GM18507 (cell line): Measurements from ENCODE around the gene UBE3C.

Experiments used
- DNase-seq: peaks from one replicate; pipeline ENCODE4 v3.0.0; 2011; ENCODE audit warnings: low read depth; ENCODE audit not compliant: insufficient read length; ENCODE audit errors: extremely low spot score
- FAIRE-seq: peaks from 2 replicates; lab custom pipeline; 2011; peaks lifted over from hg19 to GRCh38; lab: Jason Lieb, UNC

Gene UBE3C

GRCh38 chr7:157160433-157160832 is 21.7 kb downstream of the UBE3C start:
- DNase-seq, result no peak
- FAIRE-seq, result no peak

- no peak for FAIRE-seq
- no peak for DNase-seq
Measured at GRCh38 chr7:157165987-157166386, 27.3 kb downstream of the UBE3C start.

- FAIRE-seq, result no peak
- DNase-seq, result no peak
Measured at GRCh38 chr7:157168571-157168970, 29.8 kb downstream of the UBE3C start.

GRCh38 chr7:157176771-157177170 is 38.0 kb downstream of the UBE3C start:
- FAIRE-seq, result no peak
- DNase-seq, result no peak

GRCh38 chr7:157177333-157177982 is 38.7 kb downstream of the UBE3C start:
- DNase-seq (no peak), FAIRE-seq (no peak)

- no peak for FAIRE-seq
Measured at GRCh38 chr7:157177983-157178381, 39.3 kb downstream of the UBE3C start.

GRCh38 chr7:157183832-157184231 is 45.1 kb downstream of the UBE3C start:
- no peak for DNase-seq
- FAIRE-seq, result no peak

More at GRCh38 chr7:157177983-157178381, 39.3 kb downstream of the UBE3C start:
- DNase-seq, result no peak

GRCh38 chr7:157188091-157188665 is 49.5 kb downstream of the UBE3C start:
- DNase-seq, result no peak
- FAIRE-seq, result no peak

- no peak for FAIRE-seq
- DNase-seq, result no peak
Measured at GRCh38 chr7:157189405-157189804, 50.7 kb downstream of the UBE3C start.

GRCh38 chr7:157192861-157193260 is 54.1 kb downstream of the UBE3C start:
- DNase-seq (no peak), FAIRE-seq (no peak)

GRCh38 chr7:157193274-157193673 is 54.5 kb downstream of the UBE3C start:
- FAIRE-seq (no peak), DNase-seq (no peak)

- DNase-seq (no peak), FAIRE-seq (no peak)
Measured at GRCh38 chr7:157194948-157195347, 56.2 kb downstream of the UBE3C start.

- no peak for DNase-seq
- FAIRE-seq, result no peak
Measured at GRCh38 chr7:157195868-157196267, 57.1 kb downstream of the UBE3C start.

GRCh38 chr7:157204134-157204533 is 65.4 kb downstream of the UBE3C start:
- no peak for FAIRE-seq
- no peak for DNase-seq

- FAIRE-seq, result no peak
- DNase-seq, result no peak
Measured at GRCh38 chr7:157205438-157205837, 66.7 kb downstream of the UBE3C start.

GRCh38 chr7:157208571-157209413 is 70.1 kb downstream of the UBE3C start:
- FAIRE-seq, result no peak
- DNase-seq, result no peak

GRCh38 chr7:157210682-157211081 is 72.0 kb downstream of the UBE3C start:
- FAIRE-seq (no peak), DNase-seq (no peak)

GRCh38 chr7:157211690-157212089 is 73.0 kb downstream of the UBE3C start:
- FAIRE-seq (no peak), DNase-seq (no peak)

- FAIRE-seq, result peak; percentile 72
Measured at GRCh38 chr7:157219154-157219553, 80.4 kb downstream of the UBE3C start.

GRCh38 chr7:157220916-157221569 is 82.3 kb downstream of the UBE3C start:
- DNase-seq (no peak), FAIRE-seq (no peak)

More at GRCh38 chr7:157219154-157219553, 80.4 kb downstream of the UBE3C start:
- no peak for DNase-seq
